ENCODE results near the gene BCL3. TPM values are rescaled to one million over a fixed set of nuclear protein-coding genes. Genes with fewer than 3 reads are reported as not detected.

The BCL3 gene
- total RNA-seq, 1 donor from 2014 or later = 19.1 TPM

DNA sequence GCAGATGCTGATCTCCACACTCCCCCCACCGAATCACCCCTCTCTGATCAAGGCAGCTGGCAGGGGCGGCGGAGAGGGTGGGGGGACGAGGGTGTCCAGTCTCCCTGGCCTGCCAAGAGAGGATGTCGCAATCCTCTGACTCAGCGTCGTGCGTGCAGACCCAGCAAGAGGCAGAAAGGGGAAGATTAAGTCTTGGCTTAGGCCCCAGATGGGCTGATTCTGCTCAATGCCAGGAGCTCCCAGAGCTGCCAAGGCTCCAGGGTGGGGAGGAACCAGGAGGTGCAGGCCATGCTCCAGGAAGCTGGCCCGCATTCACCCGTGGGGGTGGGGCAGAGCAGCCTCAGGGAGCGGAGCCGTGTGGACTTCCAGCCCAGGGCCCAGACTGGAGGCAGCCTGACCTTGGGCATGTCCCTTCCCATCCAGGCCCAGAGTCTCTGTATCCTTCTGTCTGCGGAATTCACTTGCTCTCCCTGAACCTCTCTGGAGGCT lies 6.6 kb upstream of the BCL3 start:
- H3K27me3 ChIP-seq (ENCODE audit: control insufficient read depth, insufficient read depth, low read length) = no peaks in the 10 kb centered on the region
- no peaks in the 10 kb centered on the region for H3K36me3 ChIP-seq (ENCODE audit: control insufficient read depth, insufficient read depth, low read length)
- DNase-seq (ENCODE audit: low read depth) = peak; percentile 99
- TF ChIP-seq, protein P1, sequence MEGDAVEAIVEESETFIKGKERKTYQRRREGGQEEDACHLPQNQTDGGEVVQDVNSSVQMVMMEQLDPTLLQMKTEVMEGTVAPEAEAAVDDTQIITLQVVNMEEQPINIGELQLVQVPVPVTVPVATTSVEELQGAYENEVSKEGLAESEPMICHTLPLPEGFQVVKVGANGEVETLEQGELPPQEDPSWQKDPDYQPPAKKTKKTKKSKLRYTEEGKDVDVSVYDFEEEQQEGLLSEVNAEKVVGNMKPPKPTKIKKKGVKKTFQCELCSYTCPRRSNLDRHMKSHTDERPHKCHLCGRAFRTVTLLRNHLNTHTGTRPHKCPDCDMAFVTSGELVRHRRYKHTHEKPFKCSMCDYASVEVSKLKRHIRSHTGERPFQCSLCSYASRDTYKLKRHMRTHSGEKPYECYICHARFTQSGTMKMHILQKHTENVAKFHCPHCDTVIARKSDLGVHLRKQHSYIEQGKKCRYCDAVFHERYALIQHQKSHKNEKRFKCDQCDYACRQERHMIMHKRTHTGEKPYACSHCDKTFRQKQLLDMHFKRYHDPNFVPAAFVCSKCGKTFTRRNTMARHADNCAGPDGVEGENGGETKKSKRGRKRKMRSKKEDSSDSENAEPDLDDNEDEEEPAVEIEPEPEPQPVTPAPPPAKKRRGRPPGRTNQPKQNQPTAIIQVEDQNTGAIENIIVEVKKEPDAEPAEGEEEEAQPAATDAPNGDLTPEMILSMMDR (IDR thresholded peaks at IDR 0.05; ENCODE audit: insufficient read depth, low read length, poor library complexity, severe bottlenecking) = no peak
- no peak overlapping the region for H3K4me3 ChIP-seq (ENCODE audit: low read depth, low read length)

DNA sequence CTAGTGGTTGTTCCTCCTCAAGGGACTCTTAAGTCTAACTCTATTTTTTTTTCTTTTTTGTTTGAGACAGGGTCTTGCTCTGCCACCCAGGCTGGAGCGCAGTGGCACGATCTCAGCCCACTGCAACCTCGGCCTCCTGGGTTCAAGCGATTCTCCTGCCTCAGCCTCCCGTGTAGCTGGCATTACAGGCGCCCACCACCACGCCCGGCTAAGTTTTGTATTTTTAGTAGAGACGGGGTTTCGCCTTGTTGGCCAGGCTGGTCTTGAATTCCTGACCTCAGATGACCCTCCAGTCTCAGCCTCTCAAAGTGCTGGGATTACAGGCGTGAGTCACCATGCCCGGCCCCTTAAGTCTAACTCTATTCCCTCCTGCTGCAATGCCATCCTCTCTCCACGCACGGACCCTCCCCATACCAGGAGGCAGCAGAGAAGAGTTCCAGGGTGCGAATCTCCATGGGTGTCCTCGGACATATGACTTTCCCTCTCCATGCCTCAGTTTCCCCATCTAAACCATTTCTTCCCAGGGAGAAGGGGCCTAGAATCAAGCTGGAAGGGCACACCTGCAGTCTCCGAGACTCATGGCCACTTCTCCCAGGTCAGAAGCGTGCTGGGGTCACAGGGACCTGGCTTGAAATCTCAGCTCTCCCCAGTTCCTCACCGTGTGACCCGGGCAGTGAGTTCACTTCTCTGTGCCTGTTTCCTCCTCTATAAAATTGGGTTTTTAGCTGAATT lies 6.0 kb upstream of the BCL3 start:
- no peaks in the 10 kb centered on the region for H3K36me3 ChIP-seq (ENCODE audit: control insufficient read depth, insufficient read depth, low read length)
- no peak overlapping the region for H3K4me3 ChIP-seq (ENCODE audit: low read depth, low read length)
- DNase-seq (ENCODE audit: low read depth) = no peak
- TF ChIP-seq, protein P1 (IDR thresholded peaks at IDR 0.05; ENCODE audit: insufficient read depth, low read length, poor library complexity, severe bottlenecking) = no peak
- H3K27me3 ChIP-seq (ENCODE audit: control insufficient read depth, insufficient read depth, low read length) = no peaks in the 10 kb centered on the region

DNA sequence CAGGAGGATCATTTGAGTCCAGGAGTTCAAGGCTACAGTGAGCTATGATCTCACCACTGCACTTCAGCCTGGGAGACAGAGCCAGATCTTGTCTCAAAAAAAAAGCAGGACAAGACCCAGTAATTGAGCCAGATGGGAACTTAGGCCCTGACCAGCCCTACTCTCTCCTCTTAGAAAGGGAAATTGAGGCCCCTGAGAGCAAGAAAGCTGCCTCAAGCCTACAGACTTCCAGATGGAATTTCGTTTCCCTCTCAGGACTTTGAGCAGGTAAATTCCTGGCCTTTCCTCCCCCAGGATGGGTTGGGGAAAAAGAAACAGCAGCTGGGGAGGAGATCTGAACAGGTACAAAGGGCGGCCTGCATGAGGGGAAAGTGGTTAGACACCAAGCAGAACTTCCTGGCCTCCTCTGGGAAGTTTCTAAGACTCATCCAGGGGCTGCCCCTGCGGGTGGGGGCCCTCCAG lies 3.6 kb upstream of the BCL3 start:
- Histone ChIP-seq H3K27me3 (ENCODE audit: control insufficient read depth, insufficient read depth, low read length) (no peaks in the 10 kb centered on the region), H3K4me3 (ENCODE audit: low read depth, low read length) (no peak overlapping the region), H3K36me3 (ENCODE audit: control insufficient read depth, insufficient read depth, low read length) (no peaks in the 10 kb centered on the region)
- no peak for DNase-seq (ENCODE audit: low read depth)
- TF ChIP-seq, protein P1 (IDR thresholded peaks at IDR 0.05; ENCODE audit: insufficient read depth, low read length, poor library complexity, severe bottlenecking) = no peak

DNA sequence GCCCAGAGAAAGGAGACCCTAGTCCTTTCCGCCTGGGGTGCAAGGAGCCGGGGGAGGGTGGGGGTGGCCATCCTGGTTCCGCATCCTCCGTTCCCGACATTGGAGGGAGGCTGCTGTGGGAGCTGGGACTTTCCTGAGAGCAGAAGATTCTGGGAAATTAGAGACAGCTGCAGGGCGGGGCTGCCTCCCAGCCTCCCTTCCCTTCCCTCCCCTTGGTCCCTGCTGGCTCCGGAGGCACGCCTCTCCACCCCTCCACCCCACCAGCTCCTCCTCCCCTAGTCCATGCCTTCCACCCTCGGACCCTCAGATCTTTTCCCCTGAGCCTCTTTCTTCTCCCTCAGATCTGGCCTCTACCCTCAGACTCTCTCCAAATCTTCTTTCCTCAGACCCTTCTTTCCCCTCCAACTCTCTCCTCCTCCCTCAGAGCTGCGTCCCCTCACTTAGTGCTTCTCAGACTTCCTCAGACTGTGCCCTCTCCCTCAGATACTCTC lies 3.1 kb upstream of the BCL3 start:
- H3K4me3 ChIP-seq (ENCODE audit: low read depth, low read length) = no peak overlapping the region
- no peak for DNase-seq (ENCODE audit: low read depth)
- peaks cover 1% of the 10 kb centered on the region for H3K36me3 ChIP-seq (ENCODE audit: control insufficient read depth, insufficient read depth, low read length)
- H3K27me3 ChIP-seq (ENCODE audit: control insufficient read depth, insufficient read depth, low read length) = no peaks in the 10 kb centered on the region
- TF ChIP-seq, protein P1 (IDR thresholded peaks at IDR 0.05; ENCODE audit: insufficient read depth, low read length, poor library complexity, severe bottlenecking) = no peak

- Histone ChIP-seq H3K36me3 (ENCODE audit: control insufficient read depth, insufficient read depth, low read length) (peaks cover 1% of the 10 kb centered on the region), H3K4me3 (ENCODE audit: low read depth, low read length) (no peak overlapping the region), H3K27me3 (ENCODE audit: control insufficient read depth, insufficient read depth, low read length) (no peaks in the 10 kb centered on the region)
- TF ChIP-seq, protein P1 (IDR thresholded peaks at IDR 0.05; ENCODE audit: insufficient read depth, low read length, poor library complexity, severe bottlenecking) = no peak
- DNase-seq (ENCODE audit: low read depth) = no peak
These were observed 2.5 kb upstream of the BCL3 start for GRCh38 chr19:44745887-44746600.
